Ectodermal cell (in vitro differentiated cells): ENCODE data around the gene CDH4.

Experiments used
- H3K27ac ChIP-seq: 2 replicates; pipeline ENCODE4 v1.7.0; 2013; ENCODE audit warnings: mild to moderate bottlenecking, low read depth, low read length; ENCODE audit not compliant: insufficient read depth, poor library complexity, severe bottlenecking
- H3K27me3 ChIP-seq: 2 replicates; pipeline ENCODE4 v1.7.0; 2013; ENCODE audit warnings: mild to moderate bottlenecking, low read length; ENCODE audit not compliant: insufficient read depth, control insufficient read depth, poor library complexity, severe bottlenecking
- H3K36me3 ChIP-seq: one replicate; pipeline ENCODE4 v1.7.0; 2013; ENCODE audit warnings: low read length; ENCODE audit not compliant: control insufficient read depth, insufficient read depth
- H3K4me1 ChIP-seq: one replicate; pipeline ENCODE4 v1.7.0; 2013; ENCODE audit warnings: low read length; ENCODE audit not compliant: control insufficient read depth, insufficient read depth
- H3K4me3 ChIP-seq: 2 replicates; pipeline ENCODE4 v1.7.0; 2013; ENCODE audit warnings: low read depth, low read length, control low read depth; ENCODE audit not compliant: insufficient read depth
- H3K9me3 ChIP-seq: 2 replicates; pipeline ENCODE4 v1.7.0; 2013; ENCODE audit warnings: mild to moderate bottlenecking, low read length, moderate library complexity; ENCODE audit not compliant: control insufficient read depth
- WGBS, 2 experiments: methylation state at CpG; one replicate each; pipeline ENCODE4 v1.1.7; 2013; ENCODE audit warnings: missing lambda C conversion rate in 2 of 2; 5-methylcytosine and 5-hydroxymethylcytosine counted together

The CDH4 gene

GRCh38 chr20:61223121-61223520, 28.9 kb upstream of the CDH4 start:
- Histone ChIP-seq H3K4me3 (no peak overlapping the region), H3K27ac (no peak overlapping the region), H3K36me3 (no peaks in the 10 kb centered on the region), H3K4me1 (no peaks in the 10 kb centered on the region), H3K27me3 (peaks cover 6% of the 10 kb centered on the region), H3K9me3 (no peaks in the 10 kb centered on the region)
- WGBS, 2 experiments = 93 to 95% methylated on average over 10 of the region's 10 CpGs

- H3K27me3 ChIP-seq = no peaks in the 10 kb centered on the region
- H3K4me3 ChIP-seq = no peak overlapping the region
- H3K36me3 ChIP-seq = no peaks in the 10 kb centered on the region
- H3K9me3 ChIP-seq = peaks cover 2% of the 10 kb centered on the region
- 93 to 95% methylated on average over 9 of the region's 9 CpGs for WGBS, 2 experiments
- H3K4me1 ChIP-seq = no peaks in the 10 kb centered on the region
- H3K27ac ChIP-seq = no peak overlapping the region
Observed at GRCh38 chr20:61230166-61230565, 21.9 kb upstream of the CDH4 start.

- no peaks in the 10 kb centered on the region for H3K4me1 ChIP-seq
- WGBS, 2 experiments = 93 to 95% methylated on average over 7 of the region's 7 CpGs
- H3K36me3 ChIP-seq = no peaks in the 10 kb centered on the region
- no peak overlapping the region for H3K27ac ChIP-seq
- peaks cover 2% of the 10 kb centered on the region for H3K9me3 ChIP-seq
- H3K4me3 ChIP-seq = no peak overlapping the region
- no peaks in the 10 kb centered on the region for H3K27me3 ChIP-seq
Observed at GRCh38 chr20:61233590-61233989, 18.5 kb upstream of the CDH4 start.

GRCh38 chr20:61234224-61234890, 17.7 kb upstream of the CDH4 start:
- Histone ChIP-seq H3K27me3 (no peaks in the 10 kb centered on the region), H3K27ac (no peak overlapping the region), H3K36me3 (no peaks in the 10 kb centered on the region), H3K4me1 (no peaks in the 10 kb centered on the region), H3K9me3 (peaks cover 2% of the 10 kb centered on the region), H3K4me3 (no peak overlapping the region)
- 92 to 93% methylated on average over 11 of the region's 11 CpGs for WGBS, 2 experiments

- Histone ChIP-seq H3K4me1 (no peaks in the 10 kb centered on the region), H3K27me3 (no peaks in the 10 kb centered on the region), H3K9me3 (no peaks in the 10 kb centered on the region), H3K36me3 (no peaks in the 10 kb centered on the region), H3K4me3 (no peak overlapping the region), H3K27ac (no peak overlapping the region)
- 66 to 70% methylated on average over 3 to 4 of the region's 4 CpGs for WGBS, 2 experiments
Observed at GRCh38 chr20:61236713-61237112, 15.3 kb upstream of the CDH4 start.

GRCh38 chr20:61238813-61239212, 13.2 kb upstream of the CDH4 start:
- H3K27ac ChIP-seq = no peak overlapping the region
- no peaks in the 10 kb centered on the region for H3K4me1 ChIP-seq
- 59 to 64% methylated on average over 4 of the region's 4 CpGs for WGBS, 2 experiments
- H3K4me3 ChIP-seq = no peak overlapping the region
- peaks cover 2% of the 10 kb centered on the region for H3K9me3 ChIP-seq
- no peaks in the 10 kb centered on the region for H3K27me3 ChIP-seq
- H3K36me3 ChIP-seq = no peaks in the 10 kb centered on the region

- Histone ChIP-seq H3K27me3 (no peaks in the 10 kb centered on the region), H3K9me3 (peaks cover 2% of the 10 kb centered on the region), H3K36me3 (no peaks in the 10 kb centered on the region), H3K4me3 (no peak overlapping the region), H3K27ac (no peak overlapping the region), H3K4me1 (no peaks in the 10 kb centered on the region)
- 89 to 91% methylated on average over 3 of the region's 3 CpGs for WGBS, 2 experiments
Observed at GRCh38 chr20:61240814-61241213, 11.2 kb upstream of the CDH4 start.

- Histone ChIP-seq H3K27me3 (peaks cover 5% of the 10 kb centered on the region), H3K9me3 (peaks cover 2% of the 10 kb centered on the region), H3K36me3 (no peaks in the 10 kb centered on the region), H3K4me3 (no peak overlapping the region), H3K4me1 (no peaks in the 10 kb centered on the region), H3K27ac (no peak overlapping the region)
- 91 to 92% methylated on average over 8 of the region's 8 CpGs for WGBS, 2 experiments
Observed at GRCh38 chr20:61244213-61244612, 7.8 kb upstream of the CDH4 start.

- 86 to 88% methylated on average over 7 of the region's 7 CpGs for whole genome bisulfite sequencing, 2 experiments
- Histone ChIP-seq H3K4me1 (no peaks in the 10 kb centered on the region), H3K27me3 (peaks cover 23% of the 10 kb centered on the region)
Observed at GRCh38 chr20:61246269-61246668, 5.8 kb upstream of the CDH4 start.

GRCh38 chr20:61249626-61250025, 2.4 kb upstream of the CDH4 start:
- WGBS, 2 experiments = 89 to 93% methylated on average over 4 of the region's 4 CpGs
- no peaks in the 10 kb centered on the region for H3K9me3 ChIP-seq
- no peaks in the 10 kb centered on the region for H3K36me3 ChIP-seq
- no peak overlapping the region for H3K4me3 ChIP-seq
- no peaks in the 10 kb centered on the region for H3K4me1 ChIP-seq
- no peak overlapping the region for H3K27ac ChIP-seq
- H3K27me3 ChIP-seq = peaks cover 55% of the 10 kb centered on the region

More at GRCh38 chr20:61246269-61246668, 5.8 kb upstream of the CDH4 start:
- no peak overlapping the region for H3K4me3 ChIP-seq
- no peaks in the 10 kb centered on the region for H3K36me3 ChIP-seq
- H3K27ac ChIP-seq = no peak overlapping the region
- peaks cover 2% of the 10 kb centered on the region for H3K9me3 ChIP-seq
